ENCODE measurements around the gene SLC41A3. TPM values are rescaled to one million over a fixed set of nuclear protein-coding genes. Genes with fewer than 3 reads are reported as not detected.

Gene SLC41A3
- total and polyA plus RNA-seq, 10 of the 15 experiments (the other 5 are each of a cell fraction or from before 2014, with no cell fraction given): 8.3 to 29.5 (median 16.7) TPM

DNA sequence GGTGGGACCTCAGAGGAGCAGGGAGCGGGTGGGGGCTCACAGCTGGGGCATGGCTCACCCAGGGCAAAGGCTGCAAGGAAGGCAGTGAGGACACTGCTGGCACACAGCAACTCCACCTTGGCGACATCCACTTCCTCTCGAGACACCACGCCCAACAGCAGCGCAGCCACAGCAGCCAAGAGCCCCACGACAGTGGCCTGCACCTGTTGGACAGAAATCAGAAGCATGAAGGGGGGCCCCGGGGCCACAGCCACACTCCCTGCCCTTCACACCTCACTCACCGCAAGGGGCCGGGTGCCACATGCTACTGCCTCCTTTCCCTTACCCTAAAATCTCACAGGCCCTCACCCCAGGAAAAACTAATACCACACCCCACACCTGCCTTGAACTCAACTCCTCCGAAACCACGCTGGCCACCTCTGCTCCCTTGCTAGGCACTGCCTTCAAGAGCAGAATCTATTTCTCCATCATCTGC lies 57.6 kb downstream of the SLC41A3 start:
- Histone ChIP-seq H3K4me2 (ENCODE audit: control insufficient read depth, insufficient read depth) (no peak overlapping the region), H2AFZ (ENCODE audit: control insufficient read depth, low read depth, low read length) (no peak overlapping the region), H4K20me1 (ENCODE audit: control insufficient read depth, insufficient read depth) (no peaks in the 10 kb centered on the region; the same call in 1 of the 2 replicates), H3K9me3 (replicated peaks; ENCODE audit: control insufficient read depth, insufficient read depth, low read length) (no peaks in the 10 kb centered on the region; the same call in none of the 3 replicates), H3K27ac (ENCODE audit: control insufficient read depth, insufficient read depth) (no peak overlapping the region), H3K27me3 (replicated peaks in 1 of 2; ENCODE audit: control insufficient read depth in 2 of 2, insufficient read depth in 2 of 2, low read length in 1 of 2) (no peaks in the 10 kb centered on the region), H3K79me2 (ENCODE audit: control insufficient read depth, insufficient read depth, low read length) (no peaks in the 10 kb centered on the region), H3K4me1 (ENCODE audit: control insufficient read depth, insufficient read depth, low read length) (no peaks in the 10 kb centered on the region), H3K9ac (ENCODE audit: control insufficient read depth, insufficient read depth, low read length) (no peak overlapping the region), H3K36me3 (ENCODE audit: control insufficient read depth in 2 of 2, insufficient read depth in 2 of 2, low read length in 1 of 2) (no peaks in the 10 kb centered on the region), H3K4me3 (no peak overlapping the region)
- intact Hi-C loops (cut with micrococcal nuclease; ENCODE audit: unreplicated experiment) (no loop called here), in situ Hi-C loops (cut with MboI) (no loop called here)
- FAIRE-seq (no peak), ATAC-seq (no peak), DNase-seq (ENCODE audit: low read depth, low spot score) (no peak)
- SMC1A ChIA-PET (ENCODE audit: uncharacterized antibody, unreplicated experiment): no interaction called here
- WGBS (ENCODE audit: insufficient coverage, insufficient replicate concordance, low lambda C conversion rate, missing lambda C conversion rate): 66% methylated on average over 11 of the region's 11 CpGs
- BruUV-seq (replicated peaks): no TSS peak
- CTCF ChIA-PET: no interaction called here
- RAD21 ChIA-PET (ENCODE audit: unreplicated experiment): no interaction called here
- no peak for TF ChIP-seq ZZZ3 (IDR thresholded peaks at IDR 0.05; ENCODE audit: control insufficient read depth, insufficient read length, low read depth)
- no peak for TF ChIP-seq RBBP5 (conservative IDR thresholded peaks at IDR 0.05)
- no peak for TF ChIP-seq CREM (IDR thresholded peaks at IDR 0.05; ENCODE audit: low read depth)
- POLR2A ChIA-PET: no interaction called here

DNA sequence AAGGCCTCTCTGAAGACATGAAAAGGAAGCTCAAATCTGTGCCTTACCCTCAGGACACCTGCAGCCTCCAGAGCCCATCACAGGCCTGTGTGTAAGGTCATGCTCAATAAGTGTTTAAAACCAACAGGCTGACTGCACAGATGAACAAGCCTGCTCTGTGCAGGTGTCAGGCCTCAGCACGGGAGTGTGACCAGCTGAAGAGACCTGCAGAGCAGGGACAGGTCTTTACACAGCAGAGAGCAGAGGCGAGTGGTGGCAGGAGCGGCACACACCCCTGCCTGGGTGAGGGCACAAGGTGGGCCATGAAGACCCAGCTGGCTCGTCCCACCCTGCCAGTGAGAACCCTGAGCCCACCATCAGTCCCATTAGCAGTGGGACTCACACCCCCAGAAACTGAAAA lies 58.1 kb downstream of the SLC41A3 start:
- no peak for DNase-seq (ENCODE audit: low read depth, low spot score)
- SMC1A ChIA-PET (ENCODE audit: uncharacterized antibody, unreplicated experiment): no interaction called here
- no TSS peak for BruUV-seq (replicated peaks)
- no peak for TF ChIP-seq BRCA1 (IDR thresholded peaks at IDR 0.05; ENCODE audit: low read depth, low read length)
- TF ChIP-seq RCOR1 (conservative IDR thresholded peaks at IDR 0.05; ENCODE audit: low read depth, low read length): no peak
- no peak for TF ChIP-seq BACH1 (IDR thresholded peaks at IDR 0.05; ENCODE audit: borderline replicate concordance)
- TF ChIP-seq KDM1A (IDR thresholded peaks at IDR 0.05; ENCODE audit: borderline replicate concordance): no peak
- no peak for TF ChIP-seq ZBTB11 (CRISPR knock-in tag; IDR thresholded peaks at IDR 0.05)
- TF ChIP-seq, protein P1, sequence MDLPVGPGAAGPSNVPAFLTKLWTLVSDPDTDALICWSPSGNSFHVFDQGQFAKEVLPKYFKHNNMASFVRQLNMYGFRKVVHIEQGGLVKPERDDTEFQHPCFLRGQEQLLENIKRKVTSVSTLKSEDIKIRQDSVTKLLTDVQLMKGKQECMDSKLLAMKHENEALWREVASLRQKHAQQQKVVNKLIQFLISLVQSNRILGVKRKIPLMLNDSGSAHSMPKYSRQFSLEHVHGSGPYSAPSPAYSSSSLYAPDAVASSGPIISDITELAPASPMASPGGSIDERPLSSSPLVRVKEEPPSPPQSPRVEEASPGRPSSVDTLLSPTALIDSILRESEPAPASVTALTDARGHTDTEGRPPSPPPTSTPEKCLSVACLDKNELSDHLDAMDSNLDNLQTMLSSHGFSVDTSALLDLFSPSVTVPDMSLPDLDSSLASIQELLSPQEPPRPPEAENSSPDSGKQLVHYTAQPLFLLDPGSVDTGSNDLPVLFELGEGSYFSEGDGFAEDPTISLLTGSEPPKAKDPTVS (IDR thresholded peaks at IDR 0.05; ENCODE audit: low read depth, low read length): no peak
- TF ChIP-seq, protein P2, sequence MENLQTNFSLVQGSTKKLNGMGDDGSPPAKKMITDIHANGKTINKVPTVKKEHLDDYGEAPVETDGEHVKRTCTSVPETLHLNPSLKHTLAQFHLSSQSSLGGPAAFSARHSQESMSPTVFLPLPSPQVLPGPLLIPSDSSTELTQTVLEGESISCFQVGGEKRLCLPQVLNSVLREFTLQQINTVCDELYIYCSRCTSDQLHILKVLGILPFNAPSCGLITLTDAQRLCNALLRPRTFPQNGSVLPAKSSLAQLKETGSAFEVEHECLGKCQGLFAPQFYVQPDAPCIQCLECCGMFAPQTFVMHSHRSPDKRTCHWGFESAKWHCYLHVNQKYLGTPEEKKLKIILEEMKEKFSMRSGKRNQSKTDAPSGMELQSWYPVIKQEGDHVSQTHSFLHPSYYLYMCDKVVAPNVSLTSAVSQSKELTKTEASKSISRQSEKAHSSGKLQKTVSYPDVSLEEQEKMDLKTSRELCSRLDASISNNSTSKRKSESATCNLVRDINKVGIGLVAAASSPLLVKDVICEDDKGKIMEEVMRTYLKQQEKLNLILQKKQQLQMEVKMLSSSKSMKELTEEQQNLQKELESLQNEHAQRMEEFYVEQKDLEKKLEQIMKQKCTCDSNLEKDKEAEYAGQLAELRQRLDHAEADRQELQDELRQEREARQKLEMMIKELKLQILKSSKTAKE (IDR thresholded peaks at IDR 0.05; ENCODE audit: low read depth, poor library complexity, severe bottlenecking): no peak

More for the DNA sequence above, 58.1 kb downstream of the SLC41A3 start:
- Histone ChIP-seq H3K36me3 (ENCODE audit: control insufficient read depth in 2 of 2, insufficient read depth in 2 of 2, low read length in 1 of 2) (no peaks in the 10 kb centered on the region), H3K4me3 (no peak overlapping the region), H3K4me1 (ENCODE audit: control insufficient read depth, insufficient read depth, low read length) (no peaks in the 10 kb centered on the region), H3K9ac (ENCODE audit: control insufficient read depth, insufficient read depth, low read length) (no peak overlapping the region), H3K27me3 (replicated peaks in 1 of 2; ENCODE audit: control insufficient read depth in 2 of 2, insufficient read depth in 2 of 2, low read length in 1 of 2) (no peaks in the 10 kb centered on the region), H2AFZ (ENCODE audit: control insufficient read depth, low read depth, low read length) (no peak overlapping the region), H4K20me1 (ENCODE audit: control insufficient read depth, insufficient read depth) (no peaks in the 10 kb centered on the region; the same call in 1 of the 2 replicates), H3K9me3 (replicated peaks; ENCODE audit: control insufficient read depth, insufficient read depth, low read length) (no peaks in the 10 kb centered on the region; the same call in none of the 3 replicates), H3K4me2 (ENCODE audit: control insufficient read depth, insufficient read depth) (no peak overlapping the region), H3K27ac (ENCODE audit: control insufficient read depth, insufficient read depth) (no peak overlapping the region), H3K79me2 (ENCODE audit: control insufficient read depth, insufficient read depth, low read length) (no peaks in the 10 kb centered on the region)
- RAD21 ChIA-PET (ENCODE audit: unreplicated experiment): no interaction called here
- intact Hi-C loops (cut with micrococcal nuclease; ENCODE audit: unreplicated experiment): no loop called here
- ATAC-seq (no peak), FAIRE-seq (no peak)
- POLR2A ChIA-PET: no interaction called here
- CTCF ChIA-PET: no interaction called here
- in situ Hi-C loops (cut with MboI): no loop called here
- WGBS (ENCODE audit: insufficient coverage, insufficient replicate concordance, low lambda C conversion rate, missing lambda C conversion rate): 55% methylated on average over 4 of the region's 4 CpGs
